D721Med (cell line): ENCODE measurements around the gene STK32B.
"Not testable (repeated sequence)": the region's sequence is repeated elsewhere in the genome, so short reads cannot be mapped to it uniquely, and the experiment has no call there.

Experiments
- DNase-seq: peaks from one replicate; pipeline ENCODE4 v3.0.0; 2011; ENCODE audit warnings: low spot score; ENCODE audit not compliant: insufficient read length
- FAIRE-seq: peaks from 2 replicates; lab custom pipeline; 2011; peaks lifted over from hg19 to GRCh38; lab: Jason Lieb, UNC
- TF ChIP-seq, protein P1 (sequence below): IDR thresholded peaks from 2 replicates; pipeline ENCODE4 v1.5.1; 2012; ENCODE audit warnings: mild to moderate bottlenecking, control low read depth; ENCODE audit not compliant: insufficient read depth; ENCODE audit errors: missing control alignments

STK32B gene

DNA sequence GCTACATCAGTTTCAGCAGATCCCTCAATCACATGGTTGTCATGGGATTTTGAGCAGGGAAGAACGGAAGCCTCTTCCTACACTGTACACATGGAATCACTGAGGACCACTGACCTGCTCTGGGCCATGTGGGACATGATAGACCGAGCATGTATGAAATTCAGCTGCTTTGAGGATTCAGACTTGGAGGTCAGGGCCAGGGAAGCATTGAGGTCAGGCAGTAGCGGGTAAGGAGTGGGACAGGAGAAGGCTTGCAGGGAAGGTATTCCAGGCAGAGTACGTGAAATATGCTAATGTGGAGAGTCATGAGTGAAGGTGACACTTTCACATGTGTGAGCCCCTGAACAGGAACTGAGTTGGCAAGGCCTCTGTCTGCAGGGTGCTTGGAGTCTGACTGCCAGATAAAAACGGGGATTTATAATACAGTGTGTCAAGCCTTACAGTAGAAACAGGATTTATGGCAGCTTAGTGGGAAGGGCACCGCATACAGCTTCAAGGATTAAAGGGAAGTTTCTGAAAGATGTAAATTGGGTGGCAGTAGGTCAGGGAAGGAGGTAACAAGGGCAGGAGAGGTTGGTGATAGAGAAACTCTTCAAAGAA, 111.7 kb downstream of the STK32B start:
- TF ChIP-seq, protein P1, sequence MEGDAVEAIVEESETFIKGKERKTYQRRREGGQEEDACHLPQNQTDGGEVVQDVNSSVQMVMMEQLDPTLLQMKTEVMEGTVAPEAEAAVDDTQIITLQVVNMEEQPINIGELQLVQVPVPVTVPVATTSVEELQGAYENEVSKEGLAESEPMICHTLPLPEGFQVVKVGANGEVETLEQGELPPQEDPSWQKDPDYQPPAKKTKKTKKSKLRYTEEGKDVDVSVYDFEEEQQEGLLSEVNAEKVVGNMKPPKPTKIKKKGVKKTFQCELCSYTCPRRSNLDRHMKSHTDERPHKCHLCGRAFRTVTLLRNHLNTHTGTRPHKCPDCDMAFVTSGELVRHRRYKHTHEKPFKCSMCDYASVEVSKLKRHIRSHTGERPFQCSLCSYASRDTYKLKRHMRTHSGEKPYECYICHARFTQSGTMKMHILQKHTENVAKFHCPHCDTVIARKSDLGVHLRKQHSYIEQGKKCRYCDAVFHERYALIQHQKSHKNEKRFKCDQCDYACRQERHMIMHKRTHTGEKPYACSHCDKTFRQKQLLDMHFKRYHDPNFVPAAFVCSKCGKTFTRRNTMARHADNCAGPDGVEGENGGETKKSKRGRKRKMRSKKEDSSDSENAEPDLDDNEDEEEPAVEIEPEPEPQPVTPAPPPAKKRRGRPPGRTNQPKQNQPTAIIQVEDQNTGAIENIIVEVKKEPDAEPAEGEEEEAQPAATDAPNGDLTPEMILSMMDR = no peak
- FAIRE-seq = no peak
- peak; percentile 29 for DNase-seq

DNA sequence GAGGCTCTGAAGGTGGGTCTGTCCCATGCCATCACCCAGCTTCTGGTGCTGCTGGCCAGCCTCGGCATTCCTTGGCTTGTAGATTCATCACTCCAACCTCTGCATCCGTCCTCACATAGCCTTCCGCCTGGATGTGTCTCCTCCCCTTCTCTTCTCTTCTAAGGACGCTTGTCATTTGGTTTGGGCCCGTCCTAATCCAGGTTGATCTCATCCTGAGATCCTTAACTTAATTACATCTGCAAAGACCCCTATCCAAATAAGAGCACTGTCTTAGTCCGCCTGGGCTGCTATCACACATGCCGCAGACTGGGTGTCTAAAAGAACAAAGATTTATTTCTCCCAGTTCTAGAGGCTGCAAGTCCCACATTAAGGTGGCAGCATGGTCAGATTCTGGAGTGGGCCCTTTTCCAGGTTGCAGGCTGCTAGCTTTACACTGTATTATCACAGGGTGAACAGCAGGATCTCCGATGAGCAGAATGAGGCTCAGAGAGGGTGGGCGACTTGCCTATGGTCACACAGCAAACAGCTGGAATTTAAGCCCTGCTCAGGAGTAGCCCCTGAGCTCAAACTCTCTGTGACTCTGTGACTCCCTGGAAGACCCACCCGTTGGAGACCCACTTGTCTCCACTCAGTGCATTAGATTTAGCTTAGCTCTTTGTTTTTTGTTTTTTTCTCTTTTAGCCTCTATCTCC, 113.1 kb downstream of the STK32B start:
- FAIRE-seq = no peak

DNA sequence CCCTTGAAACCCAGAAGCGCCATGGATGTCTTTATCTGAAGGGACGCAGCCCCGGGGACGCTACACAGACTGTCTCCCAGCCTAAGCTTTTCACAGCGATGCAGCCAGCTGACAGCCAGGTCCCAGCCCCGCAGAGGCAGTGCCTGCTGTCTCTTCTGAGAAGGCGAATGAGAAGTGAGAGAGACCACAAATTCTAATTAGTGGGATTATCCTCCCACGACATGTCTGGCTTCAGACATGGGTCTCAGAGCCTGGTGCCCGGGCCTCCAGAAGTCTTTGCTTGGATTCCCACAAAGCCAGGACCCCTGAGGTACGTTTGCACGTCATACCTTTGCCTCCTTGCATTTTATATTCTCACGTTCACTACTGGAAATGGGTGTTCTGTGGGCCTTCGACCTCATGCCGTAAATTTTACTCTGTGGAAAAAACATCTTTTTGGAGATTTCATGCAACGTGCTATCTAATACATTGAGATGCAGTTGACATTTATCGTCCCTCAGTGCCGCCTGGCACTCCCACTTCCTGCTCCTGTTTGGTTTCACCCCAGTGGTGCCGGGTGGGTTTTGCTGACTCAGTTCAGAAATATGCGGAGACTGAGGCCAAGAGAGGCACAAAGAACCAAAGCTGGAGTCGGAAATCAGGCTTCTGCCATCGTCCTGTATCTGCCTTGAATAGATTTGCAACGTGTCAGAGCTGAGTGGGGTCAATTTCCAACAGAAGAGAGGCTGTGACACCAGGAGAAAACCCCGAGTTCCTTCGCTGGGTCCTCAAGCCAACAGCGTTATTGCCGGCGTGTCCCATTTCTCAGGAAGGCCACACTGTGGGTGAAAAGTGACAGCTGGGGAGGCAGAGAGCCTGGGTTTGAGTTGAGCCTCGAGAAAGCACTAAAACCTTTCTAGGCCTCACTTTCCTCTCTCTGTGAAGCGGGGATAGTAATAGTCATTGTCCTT, 114.4 kb downstream of the STK32B start:
- FAIRE-seq (no peak), DNase-seq (peak; percentile 64)
- TF ChIP-seq, protein P1 = no peak

More for the DNA sequence above, 113.1 kb downstream of the STK32B start:
- DNase-seq = no peak
- TF ChIP-seq, protein P1 = no peak

DNA sequence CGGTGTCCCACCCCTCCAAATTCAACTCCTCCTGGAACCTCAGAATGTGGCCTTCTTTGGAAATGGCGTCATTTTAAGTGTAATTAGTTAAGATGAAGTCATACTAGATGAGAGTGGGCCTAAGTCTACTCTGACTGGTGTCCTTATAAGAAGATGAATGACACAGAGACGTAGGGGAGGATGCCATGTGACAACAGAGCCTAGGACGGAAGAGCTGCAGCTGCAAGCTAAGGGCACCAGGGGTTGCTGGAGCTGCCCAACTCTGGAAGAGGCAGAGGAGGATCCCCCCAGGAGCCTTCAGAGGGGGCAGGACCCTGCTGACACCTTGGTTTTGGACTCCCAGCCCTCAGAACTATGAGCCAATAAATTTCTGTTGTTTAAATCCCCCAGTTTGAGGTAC, 115.1 kb downstream of the STK32B start:
- TF ChIP-seq, protein P1 = no peak
- FAIRE-seq = no peak
- no peak for DNase-seq

DNA sequence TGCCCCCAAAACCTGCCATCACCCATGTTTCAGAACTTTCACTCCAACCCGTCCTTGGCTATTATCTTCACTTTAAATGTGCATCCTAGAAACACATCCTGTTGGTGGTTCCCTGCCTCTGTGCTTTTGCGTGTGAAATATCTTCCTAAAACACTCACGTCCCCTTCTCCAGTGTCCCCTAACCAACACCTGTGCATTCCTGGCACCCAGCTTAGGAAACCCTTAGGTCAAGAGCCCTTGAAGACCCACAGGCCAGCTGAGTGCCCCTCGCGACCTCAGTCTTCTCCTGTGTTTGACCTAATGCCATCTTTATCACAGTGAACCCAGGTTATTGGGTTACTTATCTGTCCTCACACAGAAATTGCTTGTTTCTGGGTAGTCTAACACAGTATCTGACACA, 117.6 kb downstream of the STK32B start:
- TF ChIP-seq, protein P1 = no peak
- DNase-seq = no peak
- FAIRE-seq = no peak

DNA sequence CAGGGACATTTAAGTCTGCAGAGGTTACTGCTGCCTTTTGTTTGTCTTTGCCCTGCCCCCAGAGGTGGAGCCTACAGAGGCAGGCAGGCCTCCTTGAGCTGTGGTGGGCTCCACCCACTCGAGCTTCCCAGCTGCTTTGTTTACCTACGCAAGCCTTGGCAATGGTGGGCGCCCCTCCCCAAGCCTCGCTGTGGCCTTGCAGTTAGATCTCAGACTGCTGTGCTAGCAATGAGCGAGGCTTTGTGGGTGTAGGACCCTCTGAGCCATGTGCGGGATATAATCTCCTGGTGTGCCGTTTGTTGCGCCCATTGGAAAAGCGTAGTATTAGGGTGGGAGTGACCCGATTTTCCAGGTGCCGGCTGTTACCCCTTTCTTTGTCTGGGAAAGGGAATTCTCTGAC, 124.6 kb downstream of the STK32B start:
- DNase-seq, FAIRE-seq: not testable (repeated sequence)

DNA sequence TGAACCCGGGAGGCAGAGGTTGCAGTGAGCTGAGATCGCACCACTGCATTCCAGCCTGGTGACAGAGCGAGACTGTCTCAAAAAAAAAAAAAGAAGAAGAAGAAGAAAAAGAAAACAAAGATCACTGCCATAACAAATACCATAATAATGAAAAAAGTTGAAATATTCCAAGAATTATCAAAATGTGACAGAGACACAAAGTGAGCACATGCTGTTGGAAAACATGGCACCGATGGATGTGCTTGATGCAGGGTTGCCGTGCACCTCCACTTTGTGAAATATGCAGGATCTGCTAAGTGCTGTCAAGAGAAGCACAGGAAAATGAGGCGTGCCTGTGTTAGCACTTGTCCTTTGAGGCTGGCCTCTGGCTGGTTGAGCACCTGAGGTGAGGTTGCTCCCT, 133.3 kb downstream of the STK32B start:
- DNase-seq = no peak
- TF ChIP-seq, protein P1 = no peak
- no peak for FAIRE-seq
